Prostate gland (tissue), 2 donors: Measurements from ENCODE around the gene SOX30. TPM values are rescaled to one million over a fixed set of nuclear protein-coding genes. Genes with fewer than 3 reads are reported as not detected.

Experiments used
- DNase-seq: peaks from one replicate; pipeline ENCODE4 v3.0.0-alpha.2; 2019; ENCODE audit warnings: low spot score
- H3K27ac ChIP-seq, 2 donors: fragments of 200-600 bp; sonication (generic); 2 replicates each; pipeline ENCODE4 v1.5.1; 2017 to 2019
- H3K27me3 ChIP-seq: fragments of 200-600 bp; sonication (generic); replicated peaks from 2 replicates; pipeline ENCODE4 v1.5.1; 2019; ENCODE audit not compliant: insufficient read depth
- H3K36me3 ChIP-seq, 2 donors: fragments of 200-600 bp; sonication (generic); 1 replicate in 1 of 2; 2 replicates in 1 of 2; pipeline versions ENCODE4 v1.5.1 to v1.8.1; 2017 to 2019
- H3K4me1 ChIP-seq: fragments of 200-600 bp; sonication (generic); replicated peaks from 2 replicates; pipeline ENCODE4 v1.5.1; 2019
- H3K4me3 ChIP-seq, 2 donors: fragments of 200-600 bp; sonication (generic); 2 replicates each; pipeline ENCODE4 v1.5.1; 2017 to 2019
- H3K9me3 ChIP-seq: fragments of 200-600 bp; sonication (generic); 2 replicates; pipeline ENCODE4 v1.5.1; 2017
- POLR2A ChIP-seq: fragments of 450-650 bp; IDR thresholded peaks from one replicate; pipeline ENCODE4 v1.6.1; 2016; ENCODE audit warnings: antibody characterized with exemption, mild to moderate bottlenecking
- POLR2AphosphoS5 ChIP-seq: sonication (generic); formaldehyde crosslinking; IDR thresholded peaks from one replicate; pipeline ENCODE4 v1.6.1; 2017; ENCODE audit warnings: antibody characterized with exemption
- WGBS: methylation state at CpG from one replicate; pipeline ENCODE4 v1.1.5; 2018; 5-methylcytosine and 5-hydroxymethylcytosine counted together
- intact Hi-C: fragments of 100-400 bp; cut with DNase I; formaldehyde crosslinking; loops from one replicate; pipeline ENCODE4 v1.14.2; 2022
- total RNA-seq, 2 donors: library from RNA; depleted of rRNA; stranded (reverse); fragments of >200 nt; gene quantifications; one replicate each; pipeline ENCODE4 v1.1.0, GENCODE V29; 2016
- TF ChIP-seq, protein P1 (sequence below), 4 experiments: fragments of 200-600 bp in 2 of 4; fragments of 450-650 bp in 2 of 4; sonication (generic) in 2 of 4; IDR thresholded peaks; 1 replicate in 3 of 4; 2 replicates in 1 of 4; pipeline ENCODE4 v1.5.1; 2016 to 2019; ENCODE audit warnings: antibody characterized with exemption in 4 of 4, mild to moderate bottlenecking in 2 of 4, moderate library complexity in 2 of 4

SOX30 gene
- total RNA-seq, 2 donors from 2014 or later: 14.4 TPM; not detected in 1

GRCh38 chr5:157594675-157595459 lies 57.4 kb downstream of the SOX30 start:
- DNase-seq: no peak
- no peaks in the 10 kb centered on the region for H3K27me3 ChIP-seq
- H3K36me3 ChIP-seq: no peaks in the 10 kb centered on the region
- no peaks in the 10 kb centered on the region for H3K4me1 ChIP-seq
- H3K4me3 ChIP-seq: no peak overlapping the region
- intact Hi-C loops: no loop called here
- TF ChIP-seq POLR2A: no peak
- TF ChIP-seq, protein P1, sequence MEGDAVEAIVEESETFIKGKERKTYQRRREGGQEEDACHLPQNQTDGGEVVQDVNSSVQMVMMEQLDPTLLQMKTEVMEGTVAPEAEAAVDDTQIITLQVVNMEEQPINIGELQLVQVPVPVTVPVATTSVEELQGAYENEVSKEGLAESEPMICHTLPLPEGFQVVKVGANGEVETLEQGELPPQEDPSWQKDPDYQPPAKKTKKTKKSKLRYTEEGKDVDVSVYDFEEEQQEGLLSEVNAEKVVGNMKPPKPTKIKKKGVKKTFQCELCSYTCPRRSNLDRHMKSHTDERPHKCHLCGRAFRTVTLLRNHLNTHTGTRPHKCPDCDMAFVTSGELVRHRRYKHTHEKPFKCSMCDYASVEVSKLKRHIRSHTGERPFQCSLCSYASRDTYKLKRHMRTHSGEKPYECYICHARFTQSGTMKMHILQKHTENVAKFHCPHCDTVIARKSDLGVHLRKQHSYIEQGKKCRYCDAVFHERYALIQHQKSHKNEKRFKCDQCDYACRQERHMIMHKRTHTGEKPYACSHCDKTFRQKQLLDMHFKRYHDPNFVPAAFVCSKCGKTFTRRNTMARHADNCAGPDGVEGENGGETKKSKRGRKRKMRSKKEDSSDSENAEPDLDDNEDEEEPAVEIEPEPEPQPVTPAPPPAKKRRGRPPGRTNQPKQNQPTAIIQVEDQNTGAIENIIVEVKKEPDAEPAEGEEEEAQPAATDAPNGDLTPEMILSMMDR (IDR thresholded peaks at IDR 0.05): no peak
- TF ChIP-seq POLR2AphosphoS5: no peak
- WGBS: 60% methylated on average over 2 of the region's 2 CpGs
- H3K9me3 ChIP-seq: no peaks in the 10 kb centered on the region
- H3K27ac ChIP-seq: no peak overlapping the region

GRCh38 chr5:157594257-157594656 lies 58.0 kb downstream of the SOX30 start:
- H3K27ac ChIP-seq: no peak overlapping the region
- no peak for DNase-seq
- H3K36me3 ChIP-seq: no peaks in the 10 kb centered on the region
- H3K9me3 ChIP-seq: no peaks in the 10 kb centered on the region
- H3K27me3 ChIP-seq: no peaks in the 10 kb centered on the region
- no peak for TF ChIP-seq POLR2A
- TF ChIP-seq, protein P1 (IDR thresholded peaks at IDR 0.05): no peak
- H3K4me3 ChIP-seq: no peak overlapping the region
- intact Hi-C loops: no loop called here
- H3K4me1 ChIP-seq: no peaks in the 10 kb centered on the region

GRCh38 chr5:157593052-157593757 lies 59.0 kb downstream of the SOX30 start:
- Histone ChIP-seq H3K27me3 (no peaks in the 10 kb centered on the region), H3K27ac (no peak overlapping the region), H3K36me3 (no peaks in the 10 kb centered on the region), H3K9me3 (no peaks in the 10 kb centered on the region), H3K4me3 (no peak overlapping the region), H3K4me1 (no peaks in the 10 kb centered on the region)
- intact Hi-C loops: no loop called here
- TF ChIP-seq POLR2A: no peak
- TF ChIP-seq, protein P1 (IDR thresholded peaks at IDR 0.05): no peak
- TF ChIP-seq POLR2AphosphoS5: no peak
- WGBS: 74% methylated on average over 6 of the region's 6 CpGs
- DNase-seq: no peak

DNA sequence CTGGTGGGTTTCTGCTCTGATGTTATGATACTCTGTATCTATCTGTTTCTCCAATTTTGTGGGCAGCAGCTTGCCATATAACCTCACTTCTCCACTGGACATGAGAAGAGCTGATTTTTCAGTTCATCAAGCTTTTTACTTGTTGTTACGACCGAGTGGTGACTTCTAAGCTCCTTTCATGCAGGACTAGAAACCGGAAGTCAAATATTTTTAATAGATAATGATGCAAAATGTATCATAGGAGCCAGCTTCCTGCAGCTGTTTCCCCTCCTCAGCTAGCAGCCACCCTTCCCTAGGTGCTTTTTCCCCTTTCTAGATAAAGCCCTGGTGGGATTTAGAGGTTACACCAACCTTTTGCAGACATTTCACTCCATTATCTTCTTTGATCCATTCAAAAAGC lies 59.6 kb downstream of the SOX30 start:
- 52% methylated on average over 3 of the region's 3 CpGs for WGBS

More for the DNA sequence above, 59.6 kb downstream of the SOX30 start:
- no peaks in the 10 kb centered on the region for H3K36me3 ChIP-seq
- no peaks in the 10 kb centered on the region for H3K4me1 ChIP-seq
- TF ChIP-seq, protein P1 (IDR thresholded peaks at IDR 0.05): no peak
- TF ChIP-seq POLR2AphosphoS5 (no peak), POLR2A (no peak)
- H3K9me3 ChIP-seq: no peaks in the 10 kb centered on the region
- intact Hi-C loops: no loop called here
- no peaks in the 10 kb centered on the region for H3K27me3 ChIP-seq
- DNase-seq: no peak
- H3K27ac ChIP-seq: no peak overlapping the region
- no peak overlapping the region for H3K4me3 ChIP-seq
